GM23338 (cell line): Measurements from ENCODE around the gene POLR1C. TPM values are rescaled to one million over a fixed set of nuclear protein-coding genes. Genes with fewer than 3 reads are reported as not detected.

ENCODE experiments used
- ATAC-seq: fragments of 200-7000 bp; cut with Tn5 transposase; 3 replicates; pipeline ENCODE4 v1.9.1; 2020
- DNase-seq: peaks from one replicate; pipeline ENCODE4 v3.0.0-alpha.2; 2015; ENCODE audit warnings: low spot score
- H2AFZ ChIP-seq: fragments of 200-600 bp; sonication (generic); 2 replicates; pipeline ENCODE4 v1.8.0; 2016; ENCODE audit warnings: antibody characterized with exemption, mild to moderate bottlenecking, moderate library complexity
- H3F3A ChIP-seq: fragments of 200-600 bp; sonication (generic); replicated peaks from 2 replicates; pipeline ENCODE4 v1.8.0; 2017; ENCODE audit warnings: antibody characterized with exemption, mixed run types, low read depth
- H3K27ac ChIP-seq: fragments of 200-600 bp; sonication (generic); 2 replicates; pipeline ENCODE4 v1.6.1; 2016; ENCODE audit warnings: low read depth
- H3K27me3 ChIP-seq: fragments of 200-600 bp; sonication (generic); 2 replicates; pipeline ENCODE4 v1.8.0; 2016; ENCODE audit warnings: mild to moderate bottlenecking, mixed run types, moderate library complexity; ENCODE audit not compliant: insufficient read depth
- H3K36me3 ChIP-seq: fragments of 200-600 bp; sonication (generic); 2 replicates; pipeline ENCODE4 v1.8.0; 2016; ENCODE audit warnings: mild to moderate bottlenecking; ENCODE audit not compliant: insufficient read depth
- H3K4me1 ChIP-seq: fragments of 200-600 bp; sonication (generic); 2 replicates; pipeline ENCODE4 v1.8.0; 2016; ENCODE audit warnings: mild to moderate bottlenecking, moderate library complexity; ENCODE audit not compliant: insufficient read depth
- H3K4me2 ChIP-seq: fragments of 200-600 bp; sonication (generic); 2 replicates; pipeline ENCODE4 v1.7.1; 2017; ENCODE audit warnings: mixed run types
- H3K4me3 ChIP-seq: fragments of 200-600 bp; sonication (generic); 2 replicates; pipeline ENCODE4 v1.6.1; 2016; ENCODE audit warnings: mixed run types
- H3K79me2 ChIP-seq: fragments of 200-600 bp; sonication (generic); replicated peaks from 2 replicates; pipeline ENCODE4 v1.8.0; 2017; ENCODE audit warnings: mild to moderate bottlenecking; ENCODE audit not compliant: insufficient read depth
- H3K9me2 ChIP-seq: fragments of 200-600 bp; sonication (generic); 2 replicates; pipeline ENCODE4 v1.8.0; 2017; ENCODE audit not compliant: insufficient read depth
- H4K20me1 ChIP-seq: fragments of 200-600 bp; sonication (generic); replicated peaks from 2 replicates; pipeline ENCODE4 v1.8.0; 2017; ENCODE audit warnings: mild to moderate bottlenecking; ENCODE audit not compliant: insufficient read depth
- H3K27ac Mint-ChIP-seq: 2 replicates; pipeline ENCODE4 v1.8.0; 2020; ENCODE audit warnings: inconsistent platforms, mild to moderate bottlenecking, moderate library complexity, mixed read lengths
- H3K27me3 Mint-ChIP-seq: 3 replicates; pipeline ENCODE4 v1.8.0; 2022; ENCODE audit warnings: low read depth, mild to moderate bottlenecking, moderate library complexity, mixed read lengths, inconsistent platforms; ENCODE audit not compliant: insufficient read depth, poor library complexity
- H3K36me3 Mint-ChIP-seq: 3 replicates; pipeline ENCODE4 v1.8.0; 2021; ENCODE audit warnings: low read depth, mild to moderate bottlenecking, inconsistent platforms, moderate library complexity, mixed read lengths
- H3K4me1 Mint-ChIP-seq: 3 replicates; pipeline ENCODE4 v1.8.0; 2020; ENCODE audit warnings: mild to moderate bottlenecking, inconsistent platforms, mixed read lengths
- H3K4me3 Mint-ChIP-seq: 3 replicates; pipeline ENCODE4 v1.8.0; 2021; ENCODE audit warnings: moderate library complexity, mild to moderate bottlenecking, inconsistent platforms, mixed read lengths
- H3K9me3 Mint-ChIP-seq: 3 replicates; pipeline ENCODE4 v1.8.0; 2020; ENCODE audit warnings: moderate library complexity, mild to moderate bottlenecking, inconsistent platforms, mixed read lengths
- CREB1 ChIP-seq: fragments of 250-450 bp; sonication (Bioruptor Pico); IDR thresholded peaks from 2 replicates; pipeline ENCODE4 v1.5.0; 2020; ENCODE audit warnings: low read depth, mild to moderate bottlenecking, moderate library complexity
- CTCF ChIP-seq, 2 experiments: fragments of 200-600 bp in 1 of 2; sonication (generic) in 1 of 2; conservative IDR thresholded peaks; 2 replicates each; pipeline versions ENCODE4 v1.5.1 to v1.6.1; 2016 to 2017; ENCODE audit warnings: antibody characterized with exemption in 2 of 2, low read depth in 2 of 2, mild to moderate bottlenecking in 2 of 2, moderate library complexity in 1 of 2
- ETS1 ChIP-seq: IDR thresholded peaks from 2 replicates; pipeline ENCODE4 v1.6.1; 2016; ENCODE audit warnings: antibody characterized with exemption
- POLR2AphosphoS5 ChIP-seq: IDR thresholded peaks from 2 replicates; pipeline ENCODE4 v1.6.1; 2016; ENCODE audit warnings: antibody characterized with exemption, low read depth
- STAT1 ChIP-seq: IDR thresholded peaks from one replicate; pipeline ENCODE4 v1.6.1; 2016; ENCODE audit warnings: antibody characterized with exemption; ENCODE audit not compliant: unreplicated experiment
- ZNF114 ChIP-seq: fragments of 250-450 bp; sonication (Bioruptor Pico); IDR thresholded peaks from 2 replicates; pipeline ENCODE4 v1.5.0; 2020; ENCODE audit warnings: mild to moderate bottlenecking, moderate library complexity
- ZNF331 ChIP-seq: fragments of 250-450 bp; sonication (Bioruptor Pico); IDR thresholded peaks from 2 replicates; pipeline ENCODE4 v1.5.0; 2020; ENCODE audit warnings: low read depth, mild to moderate bottlenecking, moderate library complexity
- ZNF462 ChIP-seq: fragments of 250-450 bp; sonication (Bioruptor Pico); IDR thresholded peaks from 2 replicates; pipeline ENCODE4 v1.5.0; 2020; ENCODE audit warnings: mild to moderate bottlenecking, moderate library complexity
- polyA plus RNA-seq: library from polyadenylated mRNA; unstranded; fragments of >200 nt; fragmentation: Nextera tagmentation; extraction: Ambion mirVana; gene quantifications from 2 replicates; pipeline ENCODE4 v1.2.1, GENCODE V29; 2016
- total RNA-seq: library from RNA; depleted of rRNA; stranded (reverse); fragments of >200 nt; shearing (Covaris generic); gene quantifications from 2 replicates; pipeline ENCODE4 v1.2.3, GENCODE V29; 2014

Gene POLR1C
- total and polyA plus RNA-seq, 2 experiments from 2014 or later: 26.6 to 47.0 TPM

- no peak for TF ChIP-seq ZNF462
- no peak for TF ChIP-seq ZNF114 (CRISPR knock-in tag)
- TF ChIP-seq ZNF331 (CRISPR knock-in tag): no peak
- no peak for TF ChIP-seq CTCF (conservative IDR thresholded peaks at IDR 0.05; ENCODE audit: low read depth in 2 of 2)
- TF ChIP-seq POLR2AphosphoS5: peak; percentile 97
- TF ChIP-seq ETS1: 0 out of 2 replicates have a peak, but pooled peaks have one; percentile 40
- peak; percentile 86 for TF ChIP-seq CREB1 (CRISPR knock-in tag)
- TF ChIP-seq STAT1: no peak
- Histone ChIP-seq H3K4me1 (peaks cover 42% of the 10 kb centered on the region), H3K79me2 (peaks cover 47% of the 10 kb centered on the region), H3K36me3 (no peaks in the 10 kb centered on the region), H4K20me1 (no peaks in the 10 kb centered on the region; the same call in 1 of the 2 replicates), H3K9me2 (no peaks in the 10 kb centered on the region), H3K4me3 (peak within 1 kb of the TSS; percentile 81), H2AFZ (peak within 1 kb of the TSS; percentile 85; the same call in 1 of the 2 replicates), H3F3A (no peaks in the 10 kb centered on the region), H3K27ac (peak within 1 kb of the TSS; percentile 70), H3K27me3 (no peaks in the 10 kb centered on the region), H3K4me2 (peak within 1 kb of the TSS; percentile 97)
- H3K27ac Mint-ChIP-seq: peak within 1 kb of the TSS; percentile 48
- peak; percentile 97 for DNase-seq
- H3K9me3 Mint-ChIP-seq: no peaks in the 10 kb centered on the region
- H3K27me3 Mint-ChIP-seq: peaks cover 7% of the 10 kb centered on the region
- peaks cover 42% of the 10 kb centered on the region for H3K4me1 Mint-ChIP-seq
- H3K36me3 Mint-ChIP-seq: no peaks in the 10 kb centered on the region; the same call in 2 of the 3 replicates
- peak; percentile 96 for ATAC-seq
- peak within 1 kb of the TSS; percentile 88 for H3K4me3 Mint-ChIP-seq
These were observed 39.5 kb upstream of the POLR1C start, which contains the start of gene TJAP1 for GRCh38 chr6:43477235-43478007. TSS of gene TJAP1 (plus strand) at chr6:43477570. CDS start at chr6:43499002, 21,432 bp downstream.
